Transverse colon (tissue), 4 donors: ENCODE data around the gene INPP4B. TPM values are rescaled to one million over a fixed set of nuclear protein-coding genes. Genes with fewer than 3 reads are reported as not detected.
A peak's percentile ranks its signal among the peaks of the same experiment; 100 is the strongest.

Experiments
- DNase-seq: peaks from one replicate; pipeline ENCODE4 v3.0.0-alpha.2; 2019
- H3K27ac ChIP-seq, 4 donors: fragments of 200-600 bp; sonication (generic); 2 replicates each; pipeline ENCODE4 v1.5.1; 2016 to 2018; ENCODE audit warnings: inconsistent platforms in 4 of 4
- H3K27me3 ChIP-seq: fragments of 200-600 bp; sonication (generic); 2 replicates; pipeline ENCODE4 v1.5.1; 2017; ENCODE audit warnings: inconsistent platforms
- H3K36me3 ChIP-seq, 4 donors: fragments of 200-600 bp; sonication (generic); 2 replicates each; pipeline ENCODE4 v1.5.1; 2017 to 2019; ENCODE audit warnings: inconsistent platforms in 4 of 4
- H3K4me1 ChIP-seq, 4 donors: fragments of 200-600 bp; sonication (generic); 2 replicates each; pipeline ENCODE4 v1.5.1; 2017 to 2020; ENCODE audit warnings: inconsistent platforms in 4 of 4
- H3K4me3 ChIP-seq, 4 donors: fragments of 200-600 bp; sonication (generic); 1 replicate in 1 of 4; 2 replicates in 3 of 4; pipeline versions ENCODE4 v1.5.1 to v1.6.1; 2017 to 2019; ENCODE audit warnings: inconsistent platforms in 4 of 4
- H3K9me3 ChIP-seq, 2 donors: fragments of 200-600 bp; sonication (generic); 2 replicates each; pipeline ENCODE4 v1.5.1; 2017 to 2019; ENCODE audit warnings: inconsistent platforms in 2 of 2
- CTCF ChIP-seq, 5 experiments: fragments of 200-600 bp in 3 of 5; fragments of 450-650 bp in 2 of 5; sonication (generic) in 3 of 5; IDR thresholded peaks; 1 replicate in 2 of 5; 2 replicates in 3 of 5; pipeline ENCODE4 v1.5.1; 2016 to 2017; ENCODE audit warnings: antibody characterized with exemption in 5 of 5, inconsistent platforms in 3 of 5, mild to moderate bottlenecking in 2 of 5, moderate library complexity in 1 of 5
- EP300 ChIP-seq: sonication (generic); formaldehyde crosslinking; IDR thresholded peaks from one replicate; pipeline ENCODE4 v1.6.1; 2017; ENCODE audit warnings: antibody characterized with exemption, low read depth
- POLR2A ChIP-seq: fragments of 450-650 bp; IDR thresholded peaks from one replicate; pipeline ENCODE4 v1.6.1; 2016; ENCODE audit warnings: antibody characterized with exemption, mild to moderate bottlenecking, moderate library complexity
- POLR2AphosphoS5 ChIP-seq, 3 donors: sonication (generic); formaldehyde crosslinking; IDR thresholded peaks; one replicate each; pipeline ENCODE4 v1.6.1; 2016; ENCODE audit warnings: antibody characterized with exemption in 3 of 3
- WGBS, 2 donors: methylation state at CpG; one replicate each; pipeline ENCODE4 v1.1.5; 2018; ENCODE audit warnings: low coverage in 1 of 2; 5-methylcytosine and 5-hydroxymethylcytosine counted together
- in situ Hi-C, 4 donors: fragments of 200-750 bp; cut with MboI; loops; one replicate each; pipeline versions ENCODE4 v1.15.0 to v1.15.1; 2017; ENCODE audit warnings: low sequenced_read_pairs in 3 of 4, low pct_ligation_motif_present in 1 of 4, low pct_unique_long_range_greater_than_20kb in 1 of 4
- intact Hi-C: fragments of 100-400 bp; cut with DNase I; formaldehyde crosslinking; loops from one replicate; pipeline ENCODE4 v1.15.1; 2023; ENCODE audit warnings: low total_unique reads
- total RNA-seq, 4 donors: library from RNA; depleted of rRNA; stranded (reverse); fragments of >200 nt; gene quantifications; one replicate each; pipeline ENCODE4 v1.1.0, GENCODE V29; 2016

Gene INPP4B
- total RNA-seq, 4 donors from 2014 or later: 18.3 to 33.8 (median 31.4) TPM

- DNase-seq: no peak
- Histone ChIP-seq H3K4me1 (peaks cover 0 to 36% (median 16%) of the 10 kb centered on the region in 4 donors), H3K4me3 (no peak overlapping the region), H3K27ac (peak overlapping the region in 3 of 4 donors; percentile 46 to 81 (median 74)), H3K27me3 (no peaks in the 10 kb centered on the region), H3K36me3 (no peaks in the 10 kb centered on the region), H3K9me3 (no peaks in the 10 kb centered on the region)
- WGBS, 2 donors: 38 to 49% methylated on average over 2 of the region's 2 CpGs
- TF ChIP-seq POLR2AphosphoS5 (IDR thresholded peaks at IDR 0.05) (no peak), POLR2A (no peak), EP300 (no peak), CTCF (IDR thresholded peaks at IDR 0.05) (no peak)
- in situ Hi-C loops: no loop called here
- intact Hi-C loops: no loop called here
Observed at GRCh38 chr4:142316025-142316424, 530.1 kb downstream of the INPP4B start.

DNA sequence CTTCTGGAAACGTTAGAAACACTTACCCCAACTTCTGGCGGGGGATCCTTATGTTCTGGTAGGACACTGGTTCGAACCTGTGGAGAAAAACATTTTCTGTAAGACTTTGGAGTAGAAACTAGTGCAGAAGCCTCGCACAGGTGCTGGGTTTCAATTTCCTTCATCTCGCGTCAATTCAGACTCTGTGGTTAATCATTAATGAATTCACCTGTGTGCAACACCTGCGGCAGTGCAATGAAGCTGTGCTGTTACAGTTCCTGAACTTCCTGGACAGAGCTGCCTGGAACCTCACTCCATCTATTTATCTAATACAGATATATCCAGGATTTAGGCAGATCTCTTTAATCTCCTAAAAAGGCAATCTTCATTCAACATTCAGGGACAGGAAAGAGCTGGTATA lies 531.4 kb downstream of the INPP4B start:
- H3K36me3 ChIP-seq: no peaks in the 10 kb centered on the region
- DNase-seq: peak; percentile 64
- intact Hi-C loops: no loop called here
- H3K4me3 ChIP-seq: peak overlapping the region in 1 of 4 donors; percentile 32
- peaks cover 0 to 36% (median 16%) of the 10 kb centered on the region in 4 donors for H3K4me1 ChIP-seq
- H3K9me3 ChIP-seq: no peaks in the 10 kb centered on the region
- no peaks in the 10 kb centered on the region for H3K27me3 ChIP-seq
- no peak for TF ChIP-seq POLR2AphosphoS5 (IDR thresholded peaks at IDR 0.05)
- TF ChIP-seq EP300: no peak
- TF ChIP-seq POLR2A: no peak
- no peak for TF ChIP-seq CTCF (IDR thresholded peaks at IDR 0.05)
- in situ Hi-C loops: no loop called here
- WGBS, 2 donors: 51 to 53% methylated on average over 5 to 7 of the region's 7 CpGs
- H3K27ac ChIP-seq: peak overlapping the region; percentile 74 to 81 (median 77)

DNA sequence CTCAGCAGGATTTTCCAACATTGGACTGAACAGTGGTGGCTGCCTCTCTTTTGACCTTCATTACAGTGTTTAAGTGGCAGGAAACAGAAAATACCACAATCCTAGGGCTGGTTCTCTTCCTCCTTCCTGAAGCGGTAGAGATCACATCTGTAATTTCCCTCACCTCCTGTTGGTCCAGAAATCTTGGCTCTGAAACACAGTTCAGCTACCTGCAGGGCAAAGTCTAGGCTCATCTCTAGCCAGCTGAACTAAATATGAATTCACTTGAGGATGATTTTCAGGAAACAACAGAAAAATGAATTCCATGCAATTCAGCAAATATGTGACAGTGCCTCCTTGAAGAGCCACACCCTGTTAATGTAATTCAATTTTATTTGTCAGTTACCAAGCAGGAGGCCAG lies 531.9 kb downstream of the INPP4B start:
- H3K4me1 ChIP-seq: peaks cover 0 to 36% (median 16%) of the 10 kb centered on the region in 4 donors
- TF ChIP-seq CTCF (IDR thresholded peaks at IDR 0.05): no peak
- peak in 1 of 3 donors; percentile 13 for TF ChIP-seq POLR2AphosphoS5 (IDR thresholded peaks at IDR 0.05)
- no peaks in the 10 kb centered on the region for H3K36me3 ChIP-seq
- peak overlapping the region; percentile 74 to 81 (median 77) for H3K27ac ChIP-seq
- 33 to 37% methylated on average over 1 of the region's 1 CpG for WGBS, 2 donors
- intact Hi-C loops (no loop called here), in situ Hi-C loops (no loop called here)
- DNase-seq: peak; percentile 41
- H3K9me3 ChIP-seq: no peaks in the 10 kb centered on the region
- peak overlapping the region in 1 of 4 donors; percentile 32 for H3K4me3 ChIP-seq
- no peaks in the 10 kb centered on the region for H3K27me3 ChIP-seq

GRCh38 chr4:142312391-142312790 lies 533.7 kb downstream of the INPP4B start:
- Histone ChIP-seq H3K9me3 (no peaks in the 10 kb centered on the region), H3K27ac (no peak overlapping the region), H3K27me3 (no peaks in the 10 kb centered on the region), H3K4me3 (no peak overlapping the region), H3K4me1 (peaks cover 0 to 53% (median 18%) of the 10 kb centered on the region in 4 donors), H3K36me3 (no peaks in the 10 kb centered on the region)
- in situ Hi-C loops (no loop called here), intact Hi-C loops (no loop called here)
- WGBS, 2 donors: 83 to 90% methylated on average over 2 to 3 of the region's 3 CpGs
- TF ChIP-seq POLR2A: no peak
- TF ChIP-seq CTCF (IDR thresholded peaks at IDR 0.05): no peak
- TF ChIP-seq EP300: no peak
- TF ChIP-seq POLR2AphosphoS5 (IDR thresholded peaks at IDR 0.05): no peak
- no peak for DNase-seq
